Stimulated activated CD4-positive, alpha-beta T cell treated with anti-CD3 and anti-CD28 coated beads, Interleukin-1b, Interleukin-23, amount 100 ng/mL, for 24 hours (primary cell): Measurements from ENCODE around the gene TENM4.

ENCODE experiments used
- DNase-seq, 4 experiments: peaks; one replicate each; pipeline ENCODE4 v3.0.0-alpha.2; 2020; ENCODE audit warnings: low read depth in 4 of 4, low spot score in 1 of 4

Gene TENM4

DNA sequence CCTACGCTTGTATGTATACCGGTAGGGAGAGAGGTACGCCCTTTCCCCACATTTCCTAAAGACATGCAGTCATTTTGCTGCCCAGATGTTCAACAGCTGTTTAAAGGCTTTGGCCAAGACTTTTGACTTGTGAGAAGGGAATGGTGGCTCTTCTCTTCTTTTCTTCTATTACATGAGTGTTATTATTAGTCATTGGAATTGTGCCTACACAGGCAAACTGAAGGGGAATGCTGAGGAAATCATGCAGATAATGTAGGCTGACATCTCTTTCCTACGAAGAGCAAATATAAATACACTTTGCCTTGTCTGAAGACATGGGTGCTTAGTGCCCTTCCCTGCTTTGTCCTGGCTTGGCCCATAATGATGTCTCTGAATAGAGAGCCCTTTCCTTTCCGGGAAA is 671.9 kb downstream of the TENM4 start:
- no peak for DNase-seq

DNA sequence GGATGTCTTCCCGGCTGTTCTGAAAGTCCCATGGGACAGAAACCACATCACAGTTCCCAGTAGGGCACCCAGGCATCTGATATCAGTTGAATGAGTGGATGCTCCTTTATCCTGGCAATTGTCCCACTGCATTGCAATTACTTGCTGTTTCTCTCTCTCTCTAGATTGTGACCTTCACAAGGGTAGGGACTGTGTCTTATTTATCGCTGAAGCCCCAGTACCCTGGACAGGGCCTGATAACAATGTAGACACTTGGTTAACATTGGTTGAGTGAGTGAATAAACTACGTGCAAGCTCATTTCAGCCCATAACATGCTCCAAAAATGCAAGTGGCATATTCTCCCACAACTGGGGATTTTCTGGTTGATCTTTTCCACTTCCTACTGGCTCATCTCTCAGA is 672.5 kb downstream of the TENM4 start:
- no peak for DNase-seq

DNA sequence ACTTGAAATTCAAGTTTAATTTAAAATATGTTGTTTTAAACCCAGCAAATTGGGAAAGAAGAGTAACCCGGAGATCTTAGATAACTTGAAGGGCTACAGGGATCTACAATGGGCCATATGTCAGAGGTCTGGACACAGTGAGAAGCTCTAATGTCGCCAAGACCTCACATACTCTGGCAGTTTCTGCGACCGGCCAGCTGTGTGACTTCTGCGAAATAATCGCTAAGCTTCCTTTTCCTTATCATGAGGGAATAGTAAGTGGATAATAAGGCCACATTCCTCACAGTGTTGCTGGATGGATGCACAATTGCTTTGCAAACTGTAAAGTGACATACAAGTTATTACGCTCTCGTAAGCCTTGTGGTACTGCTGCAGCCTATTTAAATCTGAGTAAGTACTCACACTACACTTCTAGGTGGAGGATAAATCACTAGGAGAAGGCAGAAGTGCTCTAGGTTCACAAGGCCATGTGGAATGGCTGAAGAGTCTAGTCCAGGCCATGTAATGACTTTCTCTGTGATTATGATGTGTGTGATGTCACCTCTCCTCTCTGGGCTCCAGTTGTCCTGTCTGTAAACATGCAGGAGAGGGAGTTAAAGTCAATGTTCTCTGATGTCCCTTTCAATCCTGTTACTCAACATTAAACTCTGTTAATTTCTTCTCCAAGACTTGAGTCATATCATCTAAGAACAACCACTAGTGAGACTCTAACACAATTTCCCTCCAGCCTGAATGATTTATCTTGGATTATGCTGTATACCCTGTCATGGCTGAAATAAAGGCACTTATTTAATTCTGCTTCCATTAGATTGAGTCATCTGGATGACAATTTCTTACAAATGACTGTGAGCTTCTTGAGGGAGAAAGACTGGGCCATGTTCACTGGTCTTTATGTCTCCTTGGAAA is 673.5 kb downstream of the TENM4 start:
- no peak for DNase-seq

DNA sequence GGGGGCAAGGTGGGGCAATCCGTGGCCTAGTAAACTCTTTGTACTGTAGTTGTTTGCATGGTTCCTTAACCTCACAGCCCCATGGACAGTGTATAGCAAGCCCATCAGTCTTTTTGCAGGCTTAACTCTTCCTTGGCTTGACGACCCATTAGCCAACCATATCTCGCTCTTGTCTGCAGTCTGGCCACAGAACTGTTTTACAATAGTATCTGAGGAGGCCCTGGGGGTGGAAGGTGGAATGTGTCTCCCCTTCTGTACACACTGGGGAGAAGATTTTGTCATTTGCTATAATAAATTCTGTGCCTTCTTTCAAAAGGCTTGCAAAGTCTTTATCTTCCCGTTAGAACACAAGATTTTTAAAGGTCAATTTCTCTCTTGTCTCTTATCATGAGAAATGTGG is 675.9 kb downstream of the TENM4 start:
- no peak for DNase-seq

DNA sequence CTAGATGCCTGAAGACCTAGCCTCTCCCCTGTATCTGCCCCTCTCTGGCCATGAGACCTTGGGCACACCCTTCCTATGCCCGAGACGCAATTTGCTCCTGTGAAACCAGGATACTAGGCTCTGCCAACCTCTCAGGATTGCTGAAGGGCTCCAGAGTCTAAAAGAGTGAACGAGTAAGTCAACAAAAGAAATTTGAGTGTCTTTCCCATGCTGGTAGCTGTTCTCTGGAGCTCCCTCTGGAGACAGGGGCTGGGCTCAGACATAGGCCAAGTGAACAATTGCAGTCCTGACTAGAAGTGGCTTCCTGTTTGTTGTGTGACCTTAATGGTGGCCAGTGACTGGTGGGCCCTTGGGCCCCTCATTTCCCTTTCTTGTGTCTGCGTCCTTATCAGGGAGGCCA is 677.2 kb downstream of the TENM4 start:
- DNase-seq: no peak

DNA sequence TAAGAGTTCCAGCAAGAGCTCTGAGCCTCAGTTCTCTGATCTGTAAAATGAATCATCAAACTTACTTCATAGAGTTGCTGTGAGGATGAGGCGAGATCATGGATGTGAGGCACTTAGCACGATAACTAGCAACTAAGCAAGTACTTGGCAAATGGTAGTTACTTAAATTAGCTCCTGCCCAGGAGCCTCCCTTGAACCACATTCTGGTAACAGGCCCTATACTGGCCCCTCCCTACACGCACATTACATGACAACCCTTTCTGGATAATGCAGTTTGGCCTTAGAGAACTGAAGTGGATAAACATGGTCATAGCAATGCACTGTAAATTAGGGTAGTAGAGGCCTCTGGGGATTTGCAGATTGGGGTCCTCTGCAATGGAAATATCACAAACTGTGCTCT is 678.7 kb downstream of the TENM4 start:
- no peak for DNase-seq

DNA sequence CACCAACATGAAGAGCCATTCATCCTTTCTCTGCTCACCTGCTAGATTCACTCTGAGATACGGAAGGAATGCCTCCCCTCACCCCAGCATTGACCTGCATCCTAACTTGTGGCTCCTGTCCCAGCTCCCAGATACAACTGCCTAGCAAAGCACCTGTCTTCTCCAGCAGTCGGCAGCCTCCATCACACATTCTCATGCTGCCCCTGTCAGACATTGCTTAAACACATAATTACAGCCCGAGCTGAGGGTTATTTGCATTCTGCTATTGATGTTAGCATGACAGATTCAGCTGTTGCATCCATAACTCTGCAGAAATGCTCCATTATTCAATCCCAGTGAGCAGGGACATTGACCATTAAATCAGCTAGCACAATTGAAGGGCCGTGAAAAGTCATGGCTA is 681.8 kb downstream of the TENM4 start:
- no peak for DNase-seq

DNA sequence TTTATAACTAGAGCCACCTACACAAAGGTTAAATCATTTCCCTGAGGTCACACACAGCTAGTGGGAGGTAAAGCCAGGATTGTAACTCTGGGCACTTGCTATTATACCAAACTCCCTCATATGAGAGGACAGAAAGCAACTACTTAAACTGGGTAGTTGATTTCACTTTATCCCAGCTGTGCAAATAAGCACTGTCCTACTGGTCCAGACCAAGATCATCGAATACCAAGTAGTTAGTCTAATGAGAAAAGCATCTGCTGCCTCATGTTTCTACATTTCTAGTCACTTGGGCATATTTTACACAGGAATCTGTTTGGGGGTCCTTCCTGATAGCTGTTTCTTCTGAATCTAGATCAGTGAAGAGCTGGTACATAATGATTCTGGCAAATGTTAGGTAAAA is 687.5 kb downstream of the TENM4 start:
- no peak for DNase-seq

DNA sequence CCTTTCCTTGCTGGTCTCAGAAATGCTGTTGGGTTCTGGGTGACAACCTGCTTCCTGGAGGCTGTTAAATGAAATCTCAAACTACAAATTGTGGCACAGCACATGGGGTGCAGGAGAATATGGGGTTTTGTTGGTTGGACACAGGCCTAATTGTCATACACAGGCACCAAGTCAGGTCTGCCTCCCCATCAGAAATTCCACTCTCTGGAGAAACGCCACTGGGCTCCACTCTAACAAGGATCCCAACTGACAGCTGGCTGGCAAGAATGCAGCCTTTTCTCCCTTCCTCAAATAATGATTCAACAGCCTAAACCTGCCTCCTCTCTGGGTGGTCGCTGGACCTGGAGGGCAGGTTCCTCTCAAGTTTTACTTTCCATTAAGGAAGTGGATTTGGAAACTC is 688.3 kb downstream of the TENM4 start:
- DNase-seq: no peak

DNA sequence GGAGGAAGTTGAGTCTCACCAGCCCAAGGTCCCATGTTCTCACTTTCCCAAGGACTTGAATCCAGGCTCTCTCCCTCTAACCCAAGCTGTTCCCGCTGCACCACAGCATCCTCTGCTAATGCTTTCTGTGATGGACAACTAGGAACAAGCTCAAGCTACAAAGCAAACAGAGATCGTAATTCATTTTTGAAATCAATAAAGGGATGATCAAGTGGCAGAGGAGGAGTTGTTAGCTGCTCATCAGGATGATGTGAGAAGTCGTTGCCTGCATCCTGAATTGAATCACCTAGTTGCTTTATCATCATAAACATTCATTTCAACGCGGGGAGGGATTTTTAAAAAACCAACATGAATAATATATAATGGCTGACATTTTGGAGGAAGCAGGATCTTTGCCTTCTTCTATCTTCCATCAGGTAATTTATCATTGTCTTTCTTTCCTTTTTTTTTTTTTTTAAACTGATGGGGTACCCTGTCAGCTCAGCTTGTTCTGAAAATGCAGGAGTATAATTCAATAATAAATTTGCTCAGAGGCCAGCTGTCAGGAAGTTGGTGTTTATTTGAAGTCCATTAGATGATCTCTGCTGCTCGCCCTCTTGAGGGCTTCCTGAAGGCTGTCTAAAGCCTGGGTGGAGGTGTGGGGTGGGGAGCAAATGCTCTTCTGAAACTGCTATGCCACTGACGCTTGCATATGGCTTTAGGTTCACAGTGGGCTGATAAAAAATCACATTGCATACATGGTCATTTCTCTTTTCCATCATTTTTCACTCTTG is 691.7 kb downstream of the TENM4 start:
- no peak for DNase-seq

DNA sequence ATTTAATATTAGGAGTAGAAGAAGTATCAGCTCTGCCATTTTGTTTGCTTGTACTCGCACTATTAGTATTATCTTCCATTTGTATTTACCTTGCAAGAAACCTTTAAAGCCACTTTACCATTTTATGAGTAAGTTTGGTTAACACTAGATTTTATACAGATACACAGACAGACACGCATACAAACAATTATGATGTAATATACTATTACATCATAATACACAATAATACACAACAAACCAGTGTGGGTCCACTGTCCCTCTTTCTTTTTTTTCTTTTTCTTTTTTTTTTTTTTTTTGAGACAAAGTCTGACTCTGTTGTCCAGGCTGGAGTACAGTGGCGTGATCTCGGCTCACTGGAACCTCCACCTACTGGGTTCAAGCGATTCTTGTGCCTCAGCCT is 695.9 kb downstream of the TENM4 start:
- no peak for DNase-seq

DNA sequence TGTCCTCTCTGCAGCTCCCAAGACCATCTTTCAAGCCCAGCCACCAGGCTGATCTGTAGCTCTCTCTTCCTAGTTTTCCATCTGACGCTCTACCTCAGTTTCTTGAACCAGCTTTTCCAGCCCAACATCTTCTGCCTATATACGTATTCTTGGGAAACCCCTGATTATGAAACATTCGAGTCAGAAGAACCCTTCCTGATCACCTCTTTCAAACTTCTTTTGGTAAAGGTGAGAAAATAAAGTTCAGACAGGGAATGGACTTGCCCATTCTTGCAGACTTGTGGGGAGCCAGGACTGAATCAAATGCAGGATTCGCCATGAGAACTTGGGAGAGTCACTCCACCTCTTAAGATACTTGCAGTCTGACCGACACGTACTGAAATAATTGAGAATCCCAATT is 696.6 kb downstream of the TENM4 start:
- DNase-seq: no peak

DNA sequence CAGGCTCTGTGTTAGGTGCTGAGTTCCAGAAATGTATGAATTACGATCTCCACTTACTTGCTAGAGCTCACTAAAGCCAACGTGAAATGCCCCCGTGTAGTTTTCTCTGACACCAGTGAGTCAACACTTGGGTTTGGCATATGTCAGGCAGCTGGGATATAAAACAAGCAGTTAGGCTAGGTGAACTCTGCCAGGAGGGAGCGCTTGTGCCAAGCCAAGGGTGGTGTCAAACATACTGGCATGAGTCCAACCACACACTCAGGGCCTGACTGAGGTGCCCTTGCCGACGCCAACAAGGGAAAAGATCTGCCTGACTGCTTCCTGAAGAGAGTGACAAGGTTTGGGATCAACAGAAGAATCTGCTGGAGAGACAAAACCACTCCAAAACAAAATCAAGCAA is 698.4 kb downstream of the TENM4 start:
- DNase-seq: no peak

DNA sequence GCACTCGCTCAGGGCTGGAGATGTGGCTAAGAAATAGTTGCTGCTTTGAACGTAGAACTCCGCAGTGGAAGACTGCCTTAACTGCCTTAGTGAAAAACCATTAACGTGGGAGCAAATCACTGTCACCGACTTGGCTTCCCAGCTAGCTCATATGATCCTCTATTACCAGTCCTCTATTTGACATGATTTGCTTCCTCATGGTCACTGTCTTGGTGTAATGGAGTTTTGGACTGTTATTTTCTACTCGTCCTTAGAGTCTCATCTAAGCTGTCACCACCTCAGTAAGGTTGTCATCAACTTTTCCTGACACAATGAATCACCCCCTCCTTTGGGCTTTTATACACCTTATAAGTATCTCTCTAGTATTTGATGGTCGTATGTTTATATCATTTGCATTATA is 699.1 kb downstream of the TENM4 start:
- no peak for DNase-seq

DNA sequence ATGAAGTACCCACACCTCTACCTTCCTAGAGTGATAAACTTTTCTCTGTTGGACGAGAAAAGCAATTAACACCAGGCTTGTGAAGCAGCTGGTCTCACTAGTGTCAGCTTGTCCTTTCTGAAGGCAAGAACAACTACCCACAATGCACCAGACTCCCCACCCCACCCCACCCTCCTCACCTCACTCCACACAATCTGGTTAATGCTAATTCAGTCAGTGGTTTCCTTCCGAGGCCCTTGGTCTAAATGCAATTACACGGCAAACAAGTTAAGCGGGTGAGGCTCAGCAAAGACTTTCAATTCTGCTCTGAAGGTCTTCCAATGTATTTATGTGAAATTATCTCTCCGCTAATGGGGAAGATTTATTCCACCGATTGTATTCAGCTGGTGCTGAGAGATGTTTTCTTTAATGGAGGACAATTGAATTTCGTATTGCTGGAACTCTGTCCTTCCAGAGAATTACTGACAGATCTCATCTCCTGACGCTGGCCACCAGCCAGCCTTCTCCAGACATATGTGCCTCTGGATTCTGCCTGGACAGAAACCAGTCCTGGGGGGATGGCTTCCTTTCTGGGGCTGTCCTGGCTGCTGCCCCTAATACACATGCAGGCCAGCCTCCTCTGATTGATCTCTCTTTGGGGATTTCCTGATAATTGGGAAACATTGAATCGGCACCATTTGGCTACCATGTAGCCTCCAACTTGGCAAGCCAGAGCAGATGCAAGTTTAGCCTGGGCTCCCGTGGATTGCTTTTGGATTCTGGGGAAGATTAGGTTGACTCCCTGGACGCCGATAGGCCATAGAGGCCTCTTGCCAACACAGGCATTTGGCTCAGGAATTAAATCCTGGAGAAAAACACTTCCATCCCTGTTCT is 700.4 kb downstream of the TENM4 start:
- no peak for DNase-seq

DNA sequence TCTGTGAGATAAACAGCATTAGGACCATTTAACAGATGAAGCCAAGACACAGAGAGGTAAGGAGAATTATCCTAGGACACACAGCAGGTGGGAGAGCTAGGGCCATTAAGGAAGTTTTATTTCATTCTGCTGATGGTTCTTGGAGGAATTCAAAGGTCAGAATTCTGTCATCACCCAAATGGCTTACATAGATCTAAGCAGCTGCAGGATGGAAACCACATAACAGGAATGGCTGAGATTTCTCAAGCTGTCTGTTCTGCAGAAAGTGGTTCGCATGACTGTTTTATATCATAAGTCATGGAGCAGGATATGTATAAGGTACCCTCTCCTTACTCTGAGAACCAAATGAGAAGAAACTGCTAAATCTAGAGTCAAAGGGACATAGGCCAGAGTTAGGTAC is 702.9 kb downstream of the TENM4 start:
- no peak for DNase-seq

DNA sequence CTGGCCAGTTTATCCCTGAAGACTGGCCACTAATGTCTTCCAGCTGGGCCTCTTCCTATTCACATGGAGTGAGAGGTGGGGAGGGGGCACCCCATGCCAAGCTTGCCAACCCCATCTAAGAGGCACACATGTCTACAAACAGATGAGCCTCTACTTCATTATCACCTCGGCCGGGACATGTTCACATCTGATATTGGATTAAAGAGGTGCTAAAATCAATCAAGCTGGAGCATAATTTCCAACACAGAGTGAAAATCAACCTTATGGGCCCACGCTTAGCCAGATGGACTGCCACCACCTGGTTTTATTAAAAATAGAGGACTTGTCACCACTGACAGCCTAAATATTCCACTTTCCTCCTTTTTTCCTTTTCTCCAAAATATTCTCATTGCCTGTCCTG is 703.5 kb downstream of the TENM4 start:
- DNase-seq: no peak

DNA sequence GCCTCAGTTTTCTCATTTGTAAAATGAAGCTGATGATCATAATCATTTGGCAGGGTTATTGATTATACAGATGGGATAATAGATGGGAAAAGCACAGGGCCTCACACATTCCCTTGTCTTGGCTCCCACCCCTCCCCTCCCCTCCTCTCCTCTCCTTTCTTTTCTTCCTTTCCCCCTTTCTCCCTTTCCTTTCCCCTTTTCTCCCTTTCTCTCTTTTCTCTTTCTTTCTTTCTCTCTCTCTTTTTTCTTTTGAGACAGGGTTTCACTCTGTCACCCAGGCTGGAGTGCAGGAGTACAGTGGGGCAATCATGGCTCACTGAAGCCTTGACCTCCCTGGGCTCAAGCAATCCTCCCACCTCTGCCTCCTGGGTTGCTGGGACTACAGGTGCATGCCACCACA is 705.1 kb downstream of the TENM4 start:
- no peak for DNase-seq

DNA sequence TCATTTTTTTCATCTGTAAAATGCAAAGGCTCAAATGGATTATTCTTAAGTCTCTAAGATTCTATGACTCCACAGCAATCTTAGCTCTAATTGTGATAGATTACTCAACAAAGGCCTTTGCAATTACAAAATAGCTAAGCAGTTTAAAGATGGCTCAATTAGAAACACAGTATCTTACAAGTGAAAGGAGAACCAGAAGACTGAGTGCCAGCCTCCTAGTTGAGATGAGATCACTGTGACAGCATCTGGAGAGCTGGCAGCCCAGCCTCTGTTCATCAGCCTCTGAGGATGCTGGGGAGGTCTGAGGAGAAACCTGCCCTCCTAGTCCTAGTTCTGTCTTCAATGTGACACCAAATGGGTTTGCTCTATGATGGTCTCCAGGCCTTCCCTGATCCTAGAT is 707.8 kb downstream of the TENM4 start:
- no peak for DNase-seq

DNA sequence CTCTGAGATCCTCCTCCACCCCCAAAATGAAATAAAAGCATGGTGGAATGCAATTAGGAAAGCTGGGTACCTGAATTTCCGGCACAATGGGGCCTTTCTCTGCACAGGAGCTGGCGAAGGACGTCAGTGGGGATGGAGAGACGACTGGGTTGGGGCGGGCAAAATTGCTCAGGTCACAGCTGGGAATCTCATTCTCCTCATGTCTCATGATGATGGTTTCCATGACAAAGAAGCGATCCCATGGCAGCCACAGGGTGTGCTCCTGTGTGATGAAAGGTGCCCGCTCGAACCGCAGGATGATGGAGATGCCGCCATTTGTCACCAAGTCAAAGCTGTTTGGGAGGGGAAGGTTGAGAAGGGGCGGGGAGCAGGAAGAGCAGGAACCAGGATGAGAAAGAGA is 708.6 kb downstream of the TENM4 start:
- DNase-seq: no peak

DNA sequence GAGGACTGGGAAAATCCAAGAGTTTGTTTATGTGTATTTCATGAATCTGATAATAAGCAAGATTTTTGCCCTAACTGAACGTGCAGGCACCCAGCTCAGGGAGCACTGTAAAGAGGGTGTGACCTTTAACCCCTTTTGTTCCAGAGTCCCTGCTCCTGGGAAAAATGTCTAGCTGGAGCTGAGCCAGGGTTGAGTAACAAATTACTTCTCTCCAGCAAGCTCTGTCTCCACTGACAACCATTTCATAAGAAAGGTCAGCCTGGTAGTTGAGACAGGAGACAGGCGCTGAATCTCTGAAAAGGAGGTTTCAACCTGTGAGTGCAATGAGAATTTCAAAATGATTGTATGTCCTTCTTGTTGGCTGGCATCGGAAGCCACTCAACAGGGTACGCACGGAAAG is 709.8 kb downstream of the TENM4 start:
- no peak for DNase-seq
